Astrocyte (in vitro differentiated cells and primary cell): ENCODE data around the gene ACHE. TPM values are rescaled to one million over a fixed set of nuclear protein-coding genes. Genes with fewer than 3 reads are reported as not detected.
A peak's percentile ranks its signal among the peaks of the same experiment; 100 is the strongest.

Source experiments
- DNase-seq: peaks from one replicate; pipeline ENCODE4 v3.0.0-alpha.2; 2010; ENCODE audit warnings: low read depth
- FAIRE-seq: peaks from 2 replicates; lab custom pipeline; 2011; peaks lifted over from hg19 to GRCh38; lab: Jason Lieb, UNC
- H2AFZ ChIP-seq: 2 replicates; pipeline ENCODE4 v1.6.0; 2012; ENCODE audit warnings: low read depth, low read length, inconsistent platforms
- H3K27ac ChIP-seq: 2 replicates; pipeline ENCODE4 v1.5.1; 2011; ENCODE audit warnings: low read depth, low read length, inconsistent platforms
- H3K27me3 ChIP-seq: 2 replicates; pipeline ENCODE4 v1.6.0; 2011; ENCODE audit warnings: low read length, inconsistent platforms; ENCODE audit not compliant: insufficient read depth
- H3K36me3 ChIP-seq: 2 replicates; pipeline ENCODE4 v1.5.1; 2011; ENCODE audit warnings: low read length, inconsistent platforms; ENCODE audit not compliant: insufficient read depth
- H3K4me1 ChIP-seq: 2 replicates; pipeline ENCODE4 v1.5.1; 2011; ENCODE audit warnings: low read length, inconsistent platforms; ENCODE audit not compliant: insufficient read depth
- H3K4me2 ChIP-seq: 2 replicates; pipeline ENCODE4 v1.6.0; 2012; ENCODE audit warnings: low read length, inconsistent platforms
- H3K4me3 ChIP-seq: 2 replicates; pipeline ENCODE4 v1.5.1; 2011; ENCODE audit warnings: low read depth, mild to moderate bottlenecking, low read length, inconsistent platforms; ENCODE audit not compliant: insufficient read depth
- H3K79me2 ChIP-seq: 2 replicates; pipeline ENCODE4 v1.6.0; 2012; ENCODE audit warnings: mild to moderate bottlenecking, low read length, inconsistent platforms; ENCODE audit not compliant: insufficient read depth
- H3K9ac ChIP-seq: 2 replicates; pipeline ENCODE4 v1.6.0; 2012; ENCODE audit warnings: mild to moderate bottlenecking, low read length, inconsistent platforms
- H3K9me3 ChIP-seq: 2 replicates; pipeline ENCODE4 v1.5.1; 2012; ENCODE audit warnings: low read depth, mild to moderate bottlenecking, low read length, inconsistent platforms; ENCODE audit not compliant: insufficient read depth
- H4K20me1 ChIP-seq: 2 replicates; pipeline ENCODE4 v1.6.0; 2012; ENCODE audit warnings: low read length, inconsistent platforms; ENCODE audit not compliant: insufficient read depth
- H3K27ac Mint-ChIP-seq: one replicate; pipeline ENCODE4 v1.8.0; 2021; ENCODE audit warnings: mild to moderate bottlenecking, mixed read lengths; ENCODE audit not compliant: unreplicated experiment
- H3K27me3 Mint-ChIP-seq: one replicate; pipeline ENCODE4 v1.8.0; 2021; ENCODE audit warnings: low read depth, mixed read lengths; ENCODE audit not compliant: unreplicated experiment
- H3K36me3 Mint-ChIP-seq: one replicate; pipeline ENCODE4 v1.8.0; 2021; ENCODE audit warnings: low read depth, mixed read lengths; ENCODE audit not compliant: unreplicated experiment
- H3K4me1 Mint-ChIP-seq: one replicate; pipeline ENCODE4 v1.8.0; 2021; ENCODE audit warnings: low read depth, mixed read lengths; ENCODE audit not compliant: unreplicated experiment
- H3K4me3 Mint-ChIP-seq: one replicate; pipeline ENCODE4 v1.8.0; 2021; ENCODE audit warnings: mild to moderate bottlenecking, moderate library complexity, mixed read lengths; ENCODE audit not compliant: unreplicated experiment
- H3K9me3 Mint-ChIP-seq: one replicate; pipeline ENCODE4 v1.8.0; 2021; ENCODE audit warnings: mild to moderate bottlenecking, mixed read lengths; ENCODE audit not compliant: unreplicated experiment
- EZH2 ChIP-seq: IDR thresholded peaks from 2 replicates; pipeline ENCODE4 v1.6.1; 2012; ENCODE audit warnings: mild to moderate bottlenecking, low read length, inconsistent platforms; ENCODE audit not compliant: insufficient read depth
- total RNA-seq: library from RNA; stranded (reverse); gene quantifications from 2 replicates; pipeline ENCODE4 v1.2.1, GENCODE V29; 2021
- TF ChIP-seq, protein P1 (sequence below): IDR thresholded peaks from 2 replicates; pipeline ENCODE4 v1.5.1; 2011; ENCODE audit warnings: low read depth, mild to moderate bottlenecking, inconsistent platforms, low read length, moderate library complexity; ENCODE audit not compliant: insufficient read depth

ACHE gene
- total RNA-seq, 1 donor from 2014 or later, result 18.9 TPM

DNA sequence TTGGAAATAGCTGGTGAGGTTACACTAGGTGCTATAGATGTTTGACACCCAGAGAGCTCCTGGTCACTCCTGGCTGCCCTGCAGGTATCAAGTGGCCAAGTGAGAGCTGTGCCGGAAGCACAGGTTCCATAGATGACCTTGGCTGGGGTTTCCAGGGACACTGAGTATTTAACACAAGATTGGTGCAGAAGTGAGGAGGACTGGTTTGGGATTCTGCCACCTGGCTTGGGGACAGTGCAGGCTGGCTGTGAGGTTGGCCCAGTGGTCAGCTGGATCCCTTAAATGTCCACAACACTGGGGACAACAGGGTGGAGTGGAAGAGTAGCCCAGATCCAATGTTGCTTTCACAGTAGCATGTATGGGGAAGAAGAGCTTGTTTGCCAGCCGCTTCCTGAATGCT is 5.3 kb upstream of the ACHE start:
- H3K4me1 ChIP-seq, result peaks cover 3% of the 10 kb centered on the region
- no peak for TF ChIP-seq EZH2
- TF ChIP-seq, protein P1, sequence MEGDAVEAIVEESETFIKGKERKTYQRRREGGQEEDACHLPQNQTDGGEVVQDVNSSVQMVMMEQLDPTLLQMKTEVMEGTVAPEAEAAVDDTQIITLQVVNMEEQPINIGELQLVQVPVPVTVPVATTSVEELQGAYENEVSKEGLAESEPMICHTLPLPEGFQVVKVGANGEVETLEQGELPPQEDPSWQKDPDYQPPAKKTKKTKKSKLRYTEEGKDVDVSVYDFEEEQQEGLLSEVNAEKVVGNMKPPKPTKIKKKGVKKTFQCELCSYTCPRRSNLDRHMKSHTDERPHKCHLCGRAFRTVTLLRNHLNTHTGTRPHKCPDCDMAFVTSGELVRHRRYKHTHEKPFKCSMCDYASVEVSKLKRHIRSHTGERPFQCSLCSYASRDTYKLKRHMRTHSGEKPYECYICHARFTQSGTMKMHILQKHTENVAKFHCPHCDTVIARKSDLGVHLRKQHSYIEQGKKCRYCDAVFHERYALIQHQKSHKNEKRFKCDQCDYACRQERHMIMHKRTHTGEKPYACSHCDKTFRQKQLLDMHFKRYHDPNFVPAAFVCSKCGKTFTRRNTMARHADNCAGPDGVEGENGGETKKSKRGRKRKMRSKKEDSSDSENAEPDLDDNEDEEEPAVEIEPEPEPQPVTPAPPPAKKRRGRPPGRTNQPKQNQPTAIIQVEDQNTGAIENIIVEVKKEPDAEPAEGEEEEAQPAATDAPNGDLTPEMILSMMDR, result no peak
- Mint-ChIP-seq H3K27ac (no peak overlapping the region), H3K4me3 (no peak overlapping the region), H3K36me3 (no peaks in the 10 kb centered on the region), H3K4me1 (peaks cover 4% of the 10 kb centered on the region), H3K27me3 (peaks cover 24% of the 10 kb centered on the region), H3K9me3 (peaks cover 2% of the 10 kb centered on the region)
- no peaks in the 10 kb centered on the region for H3K36me3 ChIP-seq
- H3K27me3 ChIP-seq, result peaks cover 8% of the 10 kb centered on the region
- no peaks in the 10 kb centered on the region for H4K20me1 ChIP-seq
- no peak for FAIRE-seq
- H2AFZ ChIP-seq, result no peak overlapping the region
- no peak overlapping the region for H3K4me2 ChIP-seq
- no peak overlapping the region for H3K9ac ChIP-seq
- no peak for DNase-seq
- H3K4me3 ChIP-seq, result no peak overlapping the region
- H3K79me2 ChIP-seq, result no peaks in the 10 kb centered on the region
- H3K9me3 ChIP-seq, result no peaks in the 10 kb centered on the region
- no peak overlapping the region for H3K27ac ChIP-seq

DNA sequence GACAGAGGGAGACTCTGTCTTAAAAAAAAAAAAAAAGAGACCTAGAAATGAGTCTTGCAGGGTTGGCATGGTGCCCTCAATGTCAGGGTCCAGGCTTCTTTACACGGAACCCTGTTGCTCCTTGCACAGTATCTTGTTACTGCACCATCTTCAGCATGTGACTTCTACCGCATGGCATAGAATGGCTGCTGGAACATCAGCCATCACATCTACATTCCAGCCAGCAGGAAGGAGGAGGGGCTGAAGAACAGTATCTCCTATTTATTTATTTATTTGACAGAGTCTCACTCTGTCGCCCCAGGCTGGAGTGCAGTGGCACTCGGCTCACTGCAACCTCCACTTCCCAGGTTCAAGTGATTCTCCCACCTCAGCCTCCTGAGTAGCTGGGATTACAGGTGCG is 3.7 kb upstream of the ACHE start:
- H3K4me2 ChIP-seq, result no peak overlapping the region
- no peak for DNase-seq
- Mint-ChIP-seq H3K4me1 (peaks cover 4% of the 10 kb centered on the region), H3K4me3 (no peak overlapping the region), H3K27ac (no peak overlapping the region), H3K27me3 (peaks cover 25% of the 10 kb centered on the region), H3K36me3 (no peaks in the 10 kb centered on the region), H3K9me3 (peaks cover 2% of the 10 kb centered on the region)
- no peaks in the 10 kb centered on the region for H4K20me1 ChIP-seq
- H3K27me3 ChIP-seq, result peaks cover 10% of the 10 kb centered on the region
- FAIRE-seq, result no peak
- H3K79me2 ChIP-seq, result no peaks in the 10 kb centered on the region
- no peaks in the 10 kb centered on the region for H3K36me3 ChIP-seq
- TF ChIP-seq, protein P1, result no peak
- TF ChIP-seq EZH2, result no peak
- no peak overlapping the region for H3K27ac ChIP-seq
- no peak overlapping the region for H3K9ac ChIP-seq
- H2AFZ ChIP-seq, result no peak overlapping the region
- H3K9me3 ChIP-seq, result no peaks in the 10 kb centered on the region
- no peak overlapping the region for H3K4me3 ChIP-seq
- H3K4me1 ChIP-seq, result peaks cover 6% of the 10 kb centered on the region

DNA sequence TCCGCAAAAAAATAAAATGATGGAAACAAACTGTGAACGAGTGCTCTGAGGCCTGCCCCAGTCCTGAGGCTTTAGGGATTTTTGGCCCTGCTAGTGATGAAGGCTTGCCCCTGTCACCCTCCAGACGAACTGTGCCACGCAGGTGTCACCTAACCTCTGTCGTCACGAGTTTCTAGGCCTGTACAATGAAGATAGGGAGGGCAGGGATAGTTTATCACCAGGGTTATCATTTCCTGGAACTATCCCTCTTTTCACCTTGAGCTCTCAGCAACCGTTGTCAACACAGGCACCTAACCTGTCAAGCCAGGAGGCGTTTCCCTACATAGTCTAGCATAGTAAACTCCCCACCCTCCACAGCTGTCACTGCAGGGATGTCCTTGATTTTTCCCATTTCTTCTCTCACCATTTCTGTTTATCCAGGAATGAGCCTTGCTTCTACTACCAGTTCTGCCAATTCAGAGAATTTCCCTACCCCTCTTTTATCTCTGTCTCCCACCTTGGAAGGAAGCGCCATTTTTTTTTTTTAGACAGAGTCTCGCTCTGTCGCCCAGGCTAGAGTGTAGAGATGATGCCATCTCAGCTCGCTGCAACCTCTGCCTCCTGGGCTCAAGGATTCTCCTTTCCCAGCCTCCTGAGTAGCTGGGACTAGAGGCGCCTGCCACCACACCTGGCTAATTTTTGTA is 2.2 kb upstream of the ACHE start:
- Mint-ChIP-seq H3K27ac (peak overlapping the region; percentile 72), H3K4me3 (no peak overlapping the region), H3K4me1 (peaks cover 6% of the 10 kb centered on the region), H3K9me3 (peaks cover 2% of the 10 kb centered on the region), H3K36me3 (no peaks in the 10 kb centered on the region), H3K27me3 (peaks cover 27% of the 10 kb centered on the region)
- no peak overlapping the region for H3K27ac ChIP-seq
- DNase-seq (no peak), FAIRE-seq (no peak)
- H4K20me1 ChIP-seq, result no peaks in the 10 kb centered on the region
- TF ChIP-seq EZH2, result no peak
- TF ChIP-seq, protein P1, result no peak
- no peak overlapping the region for H2AFZ ChIP-seq
- no peaks in the 10 kb centered on the region for H3K9me3 ChIP-seq
- H3K36me3 ChIP-seq, result no peaks in the 10 kb centered on the region
- peaks cover 10% of the 10 kb centered on the region for H3K27me3 ChIP-seq
- H3K4me2 ChIP-seq, result no peak overlapping the region
- H3K4me3 ChIP-seq, result no peak overlapping the region
- H3K9ac ChIP-seq, result no peak overlapping the region
- H3K79me2 ChIP-seq, result no peaks in the 10 kb centered on the region
- peaks cover 6% of the 10 kb centered on the region for H3K4me1 ChIP-seq
